H9 (cell line): ENCODE measurements around the gene GAP43. TPM values are rescaled to one million over a fixed set of nuclear protein-coding genes. Genes with fewer than 3 reads are reported as not detected.

ENCODE experiments used
- DNase-seq: peaks from one replicate; pipeline ENCODE4 v3.0.0-alpha.2; 2017
- H2AFZ ChIP-seq: one replicate; pipeline ENCODE4 v1.6.1; 2013; ENCODE audit warnings: mild to moderate bottlenecking, low read length, control low read depth, moderate library complexity
- H2AK5ac ChIP-seq: 2 replicates; pipeline ENCODE4 v1.6.1; 2013; ENCODE audit warnings: low read length, control low read depth, mixed read lengths; ENCODE audit not compliant: insufficient read length
- H2BK120ac ChIP-seq: one replicate; pipeline ENCODE4 v1.6.1; 2013; ENCODE audit warnings: low read depth, mild to moderate bottlenecking, low read length, control low read depth, inconsistent platforms; ENCODE audit not compliant: poor library complexity, severe bottlenecking
- H2BK12ac ChIP-seq: 2 replicates; pipeline ENCODE4 v1.6.1; 2013; ENCODE audit warnings: low read length, control low read depth, mixed read lengths, low read depth; ENCODE audit not compliant: insufficient read length
- H2BK15ac ChIP-seq: 2 replicates; pipeline ENCODE4 v1.6.1; 2013; ENCODE audit warnings: low read depth, low read length, control low read depth
- H2BK20ac ChIP-seq: one replicate; pipeline ENCODE4 v1.6.1; 2013; ENCODE audit warnings: low read depth, mild to moderate bottlenecking, low read length, control low read depth, inconsistent platforms; ENCODE audit not compliant: poor library complexity, severe bottlenecking
- H2BK5ac ChIP-seq: 2 replicates; pipeline ENCODE4 v1.6.1; 2013; ENCODE audit warnings: low read length, control low read depth, mixed read lengths; ENCODE audit not compliant: insufficient read length
- H3K14ac ChIP-seq: 2 replicates; pipeline ENCODE4 v1.6.1; 2013; ENCODE audit warnings: low read length, control low read depth; ENCODE audit not compliant: insufficient read depth
- H3K18ac ChIP-seq: 2 replicates; pipeline ENCODE4 v1.6.1; 2013; ENCODE audit warnings: low read depth, mild to moderate bottlenecking, mixed read lengths, low read length, control low read depth; ENCODE audit not compliant: insufficient read length
- H3K23ac ChIP-seq: 2 replicates; pipeline ENCODE4 v1.6.1; 2013; ENCODE audit warnings: low read length, control low read depth, mixed read lengths, low read depth; ENCODE audit not compliant: insufficient read length
- H3K23me2 ChIP-seq: 2 replicates; pipeline ENCODE4 v1.6.1; 2013; ENCODE audit warnings: low read depth, mild to moderate bottlenecking, mixed read lengths, low read length, control low read depth; ENCODE audit not compliant: insufficient read length, poor library complexity, severe bottlenecking
- H3K27ac ChIP-seq: 2 replicates; pipeline ENCODE4 v1.5.1; 2013; ENCODE audit warnings: low read length, control low read depth, mixed read lengths, low read depth; ENCODE audit not compliant: insufficient read length
- H3K27me3 ChIP-seq: 2 replicates; pipeline ENCODE4 v1.6.1; 2013; ENCODE audit warnings: low read length, control low read depth, inconsistent platforms; ENCODE audit not compliant: insufficient read depth
- H3K4ac ChIP-seq: 2 replicates; pipeline ENCODE4 v1.6.1; 2013; ENCODE audit warnings: low read depth, mild to moderate bottlenecking, control low read depth, inconsistent platforms, low read length, moderate library complexity
- H3K4me1 ChIP-seq: 2 replicates; pipeline ENCODE4 v1.6.1; 2013; ENCODE audit warnings: low read length, control low read depth, inconsistent platforms; ENCODE audit not compliant: insufficient read depth
- H3K4me2 ChIP-seq: 2 replicates; pipeline ENCODE4 v1.6.1; 2013; ENCODE audit warnings: low read length, control low read depth, mixed read lengths; ENCODE audit not compliant: insufficient read length, insufficient read depth
- H3K56ac ChIP-seq: 2 replicates; pipeline ENCODE4 v1.6.1; 2013; ENCODE audit warnings: low read depth, mild to moderate bottlenecking, mixed read lengths, low read length, control low read depth; ENCODE audit not compliant: insufficient read length
- H3K79me1 ChIP-seq: 2 replicates; pipeline ENCODE4 v1.6.1; 2013; ENCODE audit warnings: low read depth, mild to moderate bottlenecking, moderate library complexity, low read length, control low read depth, inconsistent platforms; ENCODE audit not compliant: insufficient read depth, poor library complexity, severe bottlenecking
- H3K79me2 ChIP-seq: 2 replicates; pipeline ENCODE4 v1.6.1; 2013; ENCODE audit warnings: low read length, control low read depth, inconsistent platforms; ENCODE audit not compliant: insufficient read depth
- H3K9ac ChIP-seq: 2 replicates; pipeline ENCODE4 v1.6.1; 2013; ENCODE audit warnings: low read length, control low read depth, mixed read lengths; ENCODE audit not compliant: insufficient read length; ENCODE audit errors: extremely low read depth
- H3K9me3 ChIP-seq: one replicate; pipeline ENCODE4 v1.6.1; 2013; ENCODE audit warnings: low read depth, low read length, inconsistent platforms; ENCODE audit not compliant: control insufficient read depth
- H3T11ph ChIP-seq: one replicate; pipeline ENCODE4 v1.6.1; 2013; ENCODE audit warnings: mild to moderate bottlenecking, low read length, control low read depth, inconsistent platforms
- H4K20me1 ChIP-seq: one replicate; pipeline ENCODE4 v1.6.1; 2013; ENCODE audit not compliant: control insufficient read depth, insufficient read length, insufficient read depth
- H4K5ac ChIP-seq: 2 replicates; pipeline ENCODE4 v1.6.1; 2013; ENCODE audit warnings: low read depth, mild to moderate bottlenecking, mixed read lengths, low read length, control low read depth; ENCODE audit not compliant: insufficient read length
- H4K8ac ChIP-seq: replicated peaks from 2 replicates; pipeline ENCODE4 v1.6.1; 2013; ENCODE audit warnings: low read length, control low read depth, mixed read lengths, low read depth; ENCODE audit not compliant: insufficient read length
- H4K91ac ChIP-seq: 2 replicates; pipeline ENCODE4 v1.6.1; 2013; ENCODE audit warnings: low read depth, mild to moderate bottlenecking, moderate library complexity, mixed read lengths, low read length, control low read depth; ENCODE audit not compliant: insufficient read length
- H3K27ac Mint-ChIP-seq, 3 experiments: 2 replicates in 2 of 3; 3 replicates in 1 of 3; pipeline ENCODE4 v1.8.0; 2020 to 2021; ENCODE audit warnings: mixed read lengths in 3 of 3, mild to moderate bottlenecking in 1 of 3, moderate library complexity in 1 of 3
- H3K27me3 Mint-ChIP-seq: 2 replicates; pipeline ENCODE4 v1.8.0; 2021; ENCODE audit warnings: low read depth, mild to moderate bottlenecking, moderate library complexity, mixed read lengths
- H3K36me3 Mint-ChIP-seq, 3 experiments: 2 replicates in 2 of 3; 3 replicates in 1 of 3; pipeline ENCODE4 v1.8.0; 2020 to 2021; ENCODE audit warnings: low read depth in 3 of 3, mixed read lengths in 3 of 3; ENCODE audit not compliant: insufficient read depth in 1 of 3
- H3K4me1 Mint-ChIP-seq, 2 experiments: 2 replicates each; pipeline ENCODE4 v1.8.0; 2020; ENCODE audit warnings: mixed read lengths in 2 of 2
- H3K4me3 Mint-ChIP-seq, 2 experiments: 2 replicates in 1 of 2; 3 replicates in 1 of 2; pipeline ENCODE4 v1.8.0; 2020 to 2021; ENCODE audit warnings: mild to moderate bottlenecking in 2 of 2, mixed read lengths in 2 of 2, moderate library complexity in 1 of 2
- H3K9me3 Mint-ChIP-seq, 2 experiments: 2 replicates in 1 of 2; 3 replicates in 1 of 2; pipeline ENCODE4 v1.8.0; 2020; ENCODE audit warnings: mild to moderate bottlenecking in 2 of 2, mixed read lengths in 2 of 2, moderate library complexity in 1 of 2
- WGBS: extraction: QIAGEN DNeasy Blood & Tissue Kit; methylation state at CpG from one replicate; pipeline ENCODE4 v1.1.7; 2013; ENCODE audit warnings: missing lambda C conversion rate, low lambda C conversion rate, mixed read lengths; ENCODE audit not compliant: insufficient read length; ENCODE audit errors: extremely low coverage; 5-methylcytosine and 5-hydroxymethylcytosine counted together
- total RNA-seq: library from RNA; stranded (reverse); gene quantifications from 2 replicates; pipeline ENCODE4 v1.2.1, GENCODE V29; 2021
- TF ChIP-seq, protein P1 (sequence below): fragments of 200-600 bp; sonication (generic); conservative IDR thresholded peaks from 3 replicates; pipeline ENCODE4 v1.8.0; 2021; ENCODE audit warnings: antibody characterized with exemption, mild to moderate bottlenecking

Gene GAP43
- total RNA-seq, 1 experiment from 2014 or later: 12.8 TPM

- no peak overlapping the region for H2BK12ac ChIP-seq
- no peak overlapping the region for H3K14ac ChIP-seq
- H3K23me2 ChIP-seq: no peaks in the 10 kb centered on the region
- H3K4ac ChIP-seq: no peak overlapping the region
- H4K20me1 ChIP-seq: no peaks in the 10 kb centered on the region
- no peak overlapping the region for H2BK120ac ChIP-seq
- no peak for DNase-seq
- H3K27ac ChIP-seq: no peak overlapping the region
- no peaks in the 10 kb centered on the region for H3K79me1 ChIP-seq
- no peaks in the 10 kb centered on the region for H3K79me2 ChIP-seq
- Mint-ChIP-seq H3K4me1 (peaks cover 13 to 18% of the 10 kb centered on the region in 2 experiments), H3K36me3 (no peaks in the 10 kb centered on the region), H3K27me3 (no peaks in the 10 kb centered on the region), H3K4me3 (no peak overlapping the region), H3K9me3 (no peaks in the 10 kb centered on the region), H3K27ac (no peak overlapping the region; a peak in 1 of 7 replicates)
- H3K23ac ChIP-seq: no peak overlapping the region
- H3K56ac ChIP-seq: no peak overlapping the region
- H3K4me2 ChIP-seq: no peak overlapping the region
- H3K4me1 ChIP-seq: peaks cover 3% of the 10 kb centered on the region; the same call in 1 of the 2 replicates
- no peak overlapping the region for H2BK20ac ChIP-seq
- no peak overlapping the region for H2BK15ac ChIP-seq
- no peak overlapping the region for H4K91ac ChIP-seq
- H3K9me3 ChIP-seq: no peaks in the 10 kb centered on the region
- H3K18ac ChIP-seq: no peak overlapping the region
- TF ChIP-seq, protein P1, sequence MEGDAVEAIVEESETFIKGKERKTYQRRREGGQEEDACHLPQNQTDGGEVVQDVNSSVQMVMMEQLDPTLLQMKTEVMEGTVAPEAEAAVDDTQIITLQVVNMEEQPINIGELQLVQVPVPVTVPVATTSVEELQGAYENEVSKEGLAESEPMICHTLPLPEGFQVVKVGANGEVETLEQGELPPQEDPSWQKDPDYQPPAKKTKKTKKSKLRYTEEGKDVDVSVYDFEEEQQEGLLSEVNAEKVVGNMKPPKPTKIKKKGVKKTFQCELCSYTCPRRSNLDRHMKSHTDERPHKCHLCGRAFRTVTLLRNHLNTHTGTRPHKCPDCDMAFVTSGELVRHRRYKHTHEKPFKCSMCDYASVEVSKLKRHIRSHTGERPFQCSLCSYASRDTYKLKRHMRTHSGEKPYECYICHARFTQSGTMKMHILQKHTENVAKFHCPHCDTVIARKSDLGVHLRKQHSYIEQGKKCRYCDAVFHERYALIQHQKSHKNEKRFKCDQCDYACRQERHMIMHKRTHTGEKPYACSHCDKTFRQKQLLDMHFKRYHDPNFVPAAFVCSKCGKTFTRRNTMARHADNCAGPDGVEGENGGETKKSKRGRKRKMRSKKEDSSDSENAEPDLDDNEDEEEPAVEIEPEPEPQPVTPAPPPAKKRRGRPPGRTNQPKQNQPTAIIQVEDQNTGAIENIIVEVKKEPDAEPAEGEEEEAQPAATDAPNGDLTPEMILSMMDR: no peak
- no CpG with 5 or more reads among the region's 1 CpG for WGBS
- no peak overlapping the region for H4K5ac ChIP-seq
- H4K8ac ChIP-seq: no peak overlapping the region
- no peak overlapping the region for H2BK5ac ChIP-seq
- no peak overlapping the region for H2AFZ ChIP-seq
- no peak overlapping the region for H3K9ac ChIP-seq
- no peak overlapping the region for H2AK5ac ChIP-seq
- no peak overlapping the region for H3T11ph ChIP-seq
- no peaks in the 10 kb centered on the region for H3K27me3 ChIP-seq
Measured at GRCh38 chr3:115578331-115578730, 45.0 kb upstream of the GAP43 start.
